ENCODE results near the gene ZNF205. TPM values are rescaled to one million over a fixed set of nuclear protein-coding genes. Genes with fewer than 3 reads are reported as not detected.

ZNF205 gene
- total and polyA plus RNA-seq, 10 of the 15 experiments (the other 5 are each of a cell fraction or from before 2014, with no cell fraction given), result 0.26 to 1.5 (median 0.78) TPM; not detected in 2

DNA sequence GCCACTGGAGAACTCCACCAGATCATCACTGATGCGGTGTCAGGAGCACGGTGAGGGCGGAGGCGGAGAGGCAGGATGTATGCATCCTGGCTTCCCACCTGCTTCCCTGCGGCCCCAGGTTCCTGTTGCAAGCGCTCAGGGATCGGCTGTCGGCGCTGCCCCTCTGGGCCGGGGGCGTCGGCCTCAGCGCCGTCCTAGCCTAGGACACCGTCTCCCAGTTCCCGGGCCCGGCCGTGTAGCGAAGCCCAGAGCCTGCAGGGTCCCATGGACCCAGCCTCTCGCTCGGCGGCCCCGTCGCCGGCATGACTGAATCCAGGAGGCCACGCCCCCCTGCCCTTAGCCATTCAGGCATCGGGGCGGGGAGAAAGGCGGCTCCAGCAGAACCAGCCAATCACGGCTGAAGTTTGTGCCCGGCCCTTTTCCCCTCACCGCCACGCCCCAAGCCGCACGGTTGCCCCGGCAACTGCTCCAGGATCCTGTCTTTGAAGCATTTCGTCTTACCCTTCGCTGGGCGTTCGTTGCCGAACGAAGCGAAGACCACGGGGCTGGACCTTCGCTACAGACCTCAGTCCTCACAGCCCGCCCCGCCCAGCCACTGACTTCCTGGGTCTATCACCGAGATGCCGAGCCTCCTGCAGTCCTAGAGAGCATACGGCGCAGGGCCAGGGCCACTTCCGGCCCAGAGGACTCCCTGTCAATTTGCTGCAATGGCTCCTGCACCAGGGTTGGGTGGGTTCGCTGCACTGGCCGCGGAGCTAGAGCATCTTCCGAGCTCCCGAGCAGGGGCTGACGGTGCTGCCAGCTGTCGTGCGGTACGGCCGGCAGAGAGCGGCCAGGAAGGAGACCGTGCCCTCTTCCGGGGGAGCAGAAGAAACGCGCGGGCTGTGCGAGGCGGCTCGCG, 11.8 kb downstream of the ZNF205 start (continued):
- no peak for TF ChIP-seq ZZZ3 (IDR thresholded peaks at IDR 0.05; ENCODE audit: control insufficient read depth, insufficient read length, low read depth)
- no peak for TF ChIP-seq RAD51 (IDR thresholded peaks at IDR 0.05)
- TF ChIP-seq RBBP5 (conservative IDR thresholded peaks at IDR 0.05), result no peak
- peak; percentile 61 for TF ChIP-seq LARP7 (IDR thresholded peaks at IDR 0.05)
- 0 out of 2 replicates have a peak, but pooled peaks have one; percentile 42 for TF ChIP-seq RFX5 (IDR thresholded peaks at IDR 0.05; ENCODE audit: low read depth, low read length)
- TF ChIP-seq HCFC1 (IDR thresholded peaks at IDR 0.05; ENCODE audit: low read length), result peak; percentile 56; the same call in 1 of the 2 replicates
- no peak for TF ChIP-seq BCL11A (IDR thresholded peaks at IDR 0.05; ENCODE audit: low read depth, low read length)
- TF ChIP-seq BRCA1 (IDR thresholded peaks at IDR 0.05; ENCODE audit: low read depth, low read length), result no peak
- TF ChIP-seq, protein P1, sequence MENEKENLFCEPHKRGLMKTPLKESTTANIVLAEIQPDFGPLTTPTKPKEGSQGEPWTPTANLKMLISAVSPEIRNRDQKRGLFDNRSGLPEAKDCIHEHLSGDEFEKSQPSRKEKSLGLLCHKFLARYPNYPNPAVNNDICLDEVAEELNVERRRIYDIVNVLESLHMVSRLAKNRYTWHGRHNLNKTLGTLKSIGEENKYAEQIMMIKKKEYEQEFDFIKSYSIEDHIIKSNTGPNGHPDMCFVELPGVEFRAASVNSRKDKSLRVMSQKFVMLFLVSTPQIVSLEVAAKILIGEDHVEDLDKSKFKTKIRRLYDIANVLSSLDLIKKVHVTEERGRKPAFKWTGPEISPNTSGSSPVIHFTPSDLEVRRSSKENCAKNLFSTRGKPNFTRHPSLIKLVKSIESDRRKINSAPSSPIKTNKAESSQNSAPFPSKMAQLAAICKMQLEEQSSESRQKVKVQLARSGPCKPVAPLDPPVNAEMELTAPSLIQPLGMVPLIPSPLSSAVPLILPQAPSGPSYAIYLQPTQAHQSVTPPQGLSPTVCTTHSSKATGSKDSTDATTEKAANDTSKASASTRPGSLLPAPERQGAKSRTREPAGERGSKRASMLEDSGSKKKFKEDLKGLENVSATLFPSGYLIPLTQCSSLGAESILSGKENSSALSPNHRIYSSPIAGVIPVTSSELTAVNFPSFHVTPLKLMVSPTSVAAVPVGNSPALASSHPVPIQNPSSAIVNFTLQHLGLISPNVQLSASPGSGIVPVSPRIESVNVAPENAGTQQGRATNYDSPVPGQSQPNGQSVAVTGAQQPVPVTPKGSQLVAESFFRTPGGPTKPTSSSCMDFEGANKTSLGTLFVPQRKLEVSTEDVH (IDR thresholded peaks at IDR 0.05; ENCODE audit: low read depth, partially characterized antibody), result peak; percentile 58
- peak; percentile 53; the same call in 1 of the 2 replicates for TF ChIP-seq NBN (IDR thresholded peaks at IDR 0.05)
- TF ChIP-seq IRF4 (IDR thresholded peaks at IDR 0.05; ENCODE audit: low read depth, low read length), result 0 out of 2 replicates have a peak, but pooled peaks have one; percentile 10
- no peak for TF ChIP-seq NR2C2 (IDR thresholded peaks at IDR 0.05; ENCODE audit: borderline replicate concordance, control insufficient read depth, insufficient read length, low read depth)
- TF ChIP-seq MEF2A (IDR thresholded peaks at IDR 0.05; ENCODE audit: insufficient read depth, low read depth, low read length), result no peak
- TF ChIP-seq NR2C1 (IDR thresholded peaks at IDR 0.05), result no peak
- peak; percentile 86 for TF ChIP-seq MXI1 (IDR thresholded peaks at IDR 0.05; ENCODE audit: low read depth, low read length)
- peak; percentile 85; the same call in 1 of the 2 replicates for TF ChIP-seq SMARCA5 (IDR thresholded peaks at IDR 0.05)
- no peak for TF ChIP-seq CEBPB (IDR thresholded peaks at IDR 0.05; ENCODE audit: borderline replicate concordance in 1 of 2, low read depth in 2 of 2, low read length in 2 of 2)
- 0 out of 2 replicates have a peak, but pooled peaks have one; percentile 27 for TF ChIP-seq REST (IDR thresholded peaks at IDR 0.05; ENCODE audit: low read depth, low read length)
- TF ChIP-seq TCF3 (IDR thresholded peaks at IDR 0.05; ENCODE audit: borderline replicate concordance, insufficient read depth, low read depth, low read length), result 0 out of 2 replicates have a peak, but pooled peaks have one; percentile 56
- no peak; the same call in 1 of the 2 replicates for TF ChIP-seq ZNF384 (IDR thresholded peaks at IDR 0.05; ENCODE audit: borderline replicate concordance, low read depth, low read length)
- TF ChIP-seq NFIC (IDR thresholded peaks at IDR 0.05; ENCODE audit: low read depth, low read length), result no peak
- no peak for TF ChIP-seq SMAD1 (IDR thresholded peaks at IDR 0.05; ENCODE audit: low read depth, partially characterized antibody)
- TF ChIP-seq RB1 (IDR thresholded peaks at IDR 0.05; ENCODE audit: borderline replicate concordance), result no peak; the same call in none of the 2 replicates
- TF ChIP-seq TAF1 (IDR thresholded peaks at IDR 0.05; ENCODE audit: borderline replicate concordance, low read depth, low read length), result peak; percentile 76
- peak; percentile 77 for TF ChIP-seq SP1 (IDR thresholded peaks at IDR 0.05; ENCODE audit: low read depth, low read length)
- no peak for TF ChIP-seq FOXM1 (IDR thresholded peaks at IDR 0.05; ENCODE audit: low read depth, low read length)

Data from GM12878 (cell line).